Mesenchymal stem cell (in vitro differentiated cells and primary cell): ENCODE data around the gene DOCK11.

Experiments used
- DNase-seq: peaks from one replicate; pipeline ENCODE4 v3.0.0-alpha.2; 2013
- H2AFZ ChIP-seq: one replicate; pipeline ENCODE4 v1.6.1; 2013; ENCODE audit warnings: low read depth, mild to moderate bottlenecking, control low read depth, inconsistent platforms, low read length, moderate library complexity
- H2AK5ac ChIP-seq: 2 replicates; pipeline ENCODE4 v1.6.1; 2013; ENCODE audit warnings: low read length, moderate library complexity, mild to moderate bottlenecking, inconsistent platforms; ENCODE audit not compliant: severe bottlenecking
- H2BK120ac ChIP-seq: one replicate; pipeline ENCODE4 v1.6.1; 2013; ENCODE audit warnings: low read depth, mild to moderate bottlenecking, inconsistent platforms, low read length, moderate library complexity
- H2BK12ac ChIP-seq, 2 experiments: one replicate each; pipeline ENCODE4 v1.6.1; 2013; ENCODE audit warnings: inconsistent platforms in 2 of 2, low read length in 2 of 2, mild to moderate bottlenecking in 2 of 2, moderate library complexity in 2 of 2, control low read depth in 1 of 2
- H2BK15ac ChIP-seq: one replicate; pipeline ENCODE4 v1.6.1; 2013; ENCODE audit warnings: mild to moderate bottlenecking, low read depth, inconsistent platforms; ENCODE audit not compliant: poor library complexity, severe bottlenecking
- H2BK5ac ChIP-seq: 2 replicates; pipeline ENCODE4 v1.6.1; 2013; ENCODE audit warnings: low read depth, mild to moderate bottlenecking, low read length, control low read depth, inconsistent platforms; ENCODE audit not compliant: poor library complexity, severe bottlenecking
- H3K14ac ChIP-seq, 2 experiments: one replicate each; pipeline ENCODE4 v1.6.1; 2013; ENCODE audit warnings: inconsistent platforms in 2 of 2, low read length in 2 of 2, control low read depth in 1 of 2, mild to moderate bottlenecking in 1 of 2, moderate library complexity in 1 of 2
- H3K18ac ChIP-seq, 2 experiments: one replicate each; pipeline ENCODE4 v1.6.1; 2013; ENCODE audit warnings: inconsistent platforms in 2 of 2, low read length in 2 of 2, control low read depth in 1 of 2, low read depth in 1 of 2, mild to moderate bottlenecking in 1 of 2
- H3K23ac ChIP-seq, 2 experiments: one replicate each; pipeline ENCODE4 v1.6.1; 2013; ENCODE audit warnings: inconsistent platforms in 2 of 2, low read length in 2 of 2, mild to moderate bottlenecking in 2 of 2, moderate library complexity in 2 of 2, control low read depth in 1 of 2
- H3K27ac ChIP-seq: 2 replicates; pipeline ENCODE4 v1.5.1; 2013; ENCODE audit warnings: mild to moderate bottlenecking, moderate library complexity, low read length, control low read depth, inconsistent platforms; ENCODE audit not compliant: poor library complexity, severe bottlenecking
- H3K27me3 ChIP-seq, 2 experiments: 2 replicates each; pipeline versions ENCODE4 v1.6.1 to v1.7.0; 2013; ENCODE audit warnings: low read length in 2 of 2, mild to moderate bottlenecking in 2 of 2, moderate library complexity in 2 of 2, control low read depth in 1 of 2, inconsistent platforms in 1 of 2; ENCODE audit not compliant: control insufficient read depth in 1 of 2, insufficient read depth in 1 of 2
- H3K36me3 ChIP-seq, 2 experiments: 2 replicates each; pipeline versions ENCODE4 v1.6.1 to v1.7.0; 2013; ENCODE audit warnings: low read length in 2 of 2, control low read depth in 1 of 2, inconsistent platforms in 1 of 2, low read depth in 1 of 2, mild to moderate bottlenecking in 1 of 2; ENCODE audit not compliant: insufficient read depth in 2 of 2, control insufficient read depth in 1 of 2
- H3K4ac ChIP-seq, 2 experiments: one replicate each; pipeline ENCODE4 v1.6.1; 2013; ENCODE audit warnings: inconsistent platforms in 2 of 2, low read length in 2 of 2, mild to moderate bottlenecking in 2 of 2, moderate library complexity in 2 of 2, control low read depth in 1 of 2, low read depth in 1 of 2
- H3K4me1 ChIP-seq: 2 replicates; pipeline ENCODE4 v1.6.1; 2013; ENCODE audit warnings: low read depth, low read length, control low read depth; ENCODE audit not compliant: control insufficient read depth, insufficient read depth
- H3K4me2 ChIP-seq: 2 replicates; pipeline ENCODE4 v1.6.1; 2013; ENCODE audit warnings: low read length, mild to moderate bottlenecking, inconsistent platforms; ENCODE audit not compliant: poor library complexity, severe bottlenecking
- H3K4me3 ChIP-seq, 2 experiments: 2 replicates each; pipeline versions ENCODE4 v1.5.1 to v1.7.0; 2013; ENCODE audit warnings: low read length in 2 of 2, mild to moderate bottlenecking in 2 of 2, control low read depth in 1 of 2, low read depth in 1 of 2; ENCODE audit not compliant: insufficient read depth in 1 of 2
- H3K79me1 ChIP-seq: replicated peaks from 2 replicates; pipeline ENCODE4 v1.6.1; 2013; ENCODE audit warnings: mild to moderate bottlenecking, control low read depth, low read length, inconsistent platforms; ENCODE audit not compliant: poor library complexity, severe bottlenecking
- H3K9ac ChIP-seq: 2 replicates; pipeline ENCODE4 v1.7.0; 2013; ENCODE audit warnings: mild to moderate bottlenecking, low read length, moderate library complexity
- H3K9me3 ChIP-seq: 2 replicates; pipeline ENCODE4 v1.7.0; 2013; ENCODE audit warnings: mild to moderate bottlenecking, low read length; ENCODE audit not compliant: control insufficient read depth
- H4K8ac ChIP-seq: one replicate; pipeline ENCODE4 v1.6.1; 2013; ENCODE audit warnings: inconsistent platforms, mild to moderate bottlenecking, low read length, moderate library complexity
- H4K91ac ChIP-seq: one replicate; pipeline ENCODE4 v1.6.1; 2013; ENCODE audit warnings: mild to moderate bottlenecking, low read length, inconsistent platforms
- WGBS: methylation state at CpG from one replicate; pipeline ENCODE4 v1.1.7; 2013; ENCODE audit warnings: mixed read lengths; 5-methylcytosine and 5-hydroxymethylcytosine counted together

DOCK11 gene

GRCh38 chrX:118630848-118631247 lies 135.2 kb downstream of the DOCK11 start:
- Histone ChIP-seq H3K79me1 (no peaks in the 10 kb centered on the region), H3K9me3 (no peaks in the 10 kb centered on the region), H3K36me3 (peaks cover 5 to 71% of the 10 kb centered on the region in 2 experiments), H2AFZ (no peak overlapping the region), H2BK5ac (no peak overlapping the region), H3K4me2 (no peak overlapping the region), H3K27me3 (peaks cover 0 to 6% of the 10 kb centered on the region in 2 experiments), H3K14ac (no peak overlapping the region), H3K23ac (no peak overlapping the region), H3K27ac (no peak overlapping the region), H4K8ac (no peak overlapping the region), H2BK15ac (no peak overlapping the region), H3K9ac (no peak overlapping the region), H3K4ac (no peak overlapping the region), H2BK120ac (no peak overlapping the region), H2BK12ac (no peak overlapping the region), H4K91ac (no peak overlapping the region), H2AK5ac (no peak overlapping the region), H3K18ac (no peak overlapping the region), H3K4me3 (no peak overlapping the region), H3K4me1 (no peaks in the 10 kb centered on the region)
- WGBS, result 95% methylated on average over 6 of the region's 7 CpGs
- no peak for DNase-seq

DNA sequence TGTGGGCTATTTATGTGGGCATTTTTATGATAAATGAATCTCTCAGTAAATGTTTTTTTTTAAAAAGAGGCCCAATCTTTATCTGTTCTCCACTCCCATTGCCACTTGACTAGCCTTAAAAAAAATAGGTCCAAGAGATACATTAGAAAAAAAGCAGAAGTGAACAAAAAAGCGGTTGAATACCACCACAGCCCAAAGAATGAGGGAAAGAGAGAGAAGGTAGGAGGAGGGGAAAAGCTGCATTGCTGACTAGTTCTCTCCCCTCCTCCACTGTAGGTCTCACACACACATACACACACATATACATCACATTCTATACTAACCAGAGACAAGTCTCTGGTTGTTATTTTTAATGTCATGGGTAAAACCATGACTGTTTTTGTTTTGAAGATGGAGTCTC lies 136.0 kb downstream of the DOCK11 start:
- H3K23ac ChIP-seq, result no peak overlapping the region
- H3K4me1 ChIP-seq, result no peaks in the 10 kb centered on the region
- no peak overlapping the region for H2BK15ac ChIP-seq
- no peak overlapping the region for H3K9ac ChIP-seq
- no CpG with 5 or more reads among the region's 1 CpG for WGBS
- H3K18ac ChIP-seq, result no peak overlapping the region
- H2AFZ ChIP-seq, result no peak overlapping the region
- no peak overlapping the region for H3K4me3 ChIP-seq
- H4K91ac ChIP-seq, result no peak overlapping the region
- no peaks in the 10 kb centered on the region for H3K79me1 ChIP-seq
- no peak overlapping the region for H3K4ac ChIP-seq
- H3K27me3 ChIP-seq, result peaks cover 0 to 5% of the 10 kb centered on the region in 2 experiments
- H3K4me2 ChIP-seq, result no peak overlapping the region
- no peak overlapping the region for H2AK5ac ChIP-seq
- H2BK5ac ChIP-seq, result no peak overlapping the region
- DNase-seq, result no peak
- H3K36me3 ChIP-seq, result peaks cover 5 to 72% of the 10 kb centered on the region in 2 experiments
- no peaks in the 10 kb centered on the region for H3K9me3 ChIP-seq
- H2BK12ac ChIP-seq, result no peak overlapping the region
- no peak overlapping the region for H2BK120ac ChIP-seq
- H3K14ac ChIP-seq, result no peak overlapping the region
- H4K8ac ChIP-seq, result no peak overlapping the region
- H3K27ac ChIP-seq, result no peak overlapping the region

- H3K4ac ChIP-seq, result no peak overlapping the region
- H3K4me1 ChIP-seq, result no peaks in the 10 kb centered on the region
- H2BK120ac ChIP-seq, result no peak overlapping the region
- no peak for DNase-seq
- no CpG with 5 or more reads among the region's 4 CpGs for WGBS
- H4K8ac ChIP-seq, result no peak overlapping the region
- peaks cover 5 to 65% of the 10 kb centered on the region in 2 experiments for H3K36me3 ChIP-seq
- no peak overlapping the region for H3K23ac ChIP-seq
- H4K91ac ChIP-seq, result no peak overlapping the region
- H3K79me1 ChIP-seq, result no peaks in the 10 kb centered on the region
- H3K27me3 ChIP-seq, result no peaks in the 10 kb centered on the region
- no peak overlapping the region for H2BK15ac ChIP-seq
- H3K4me2 ChIP-seq, result no peak overlapping the region
- H3K9ac ChIP-seq, result no peak overlapping the region
- no peak overlapping the region for H2AFZ ChIP-seq
- H3K14ac ChIP-seq, result no peak overlapping the region
- H2BK12ac ChIP-seq, result no peak overlapping the region
- no peak overlapping the region for H3K18ac ChIP-seq
- H2BK5ac ChIP-seq, result no peak overlapping the region
- no peak overlapping the region for H3K27ac ChIP-seq
- no peak overlapping the region for H2AK5ac ChIP-seq
- no peak overlapping the region for H3K4me3 ChIP-seq
- H3K9me3 ChIP-seq, result no peaks in the 10 kb centered on the region
Measured at GRCh38 chrX:118632862-118633261, 137.2 kb downstream of the DOCK11 start.

DNA sequence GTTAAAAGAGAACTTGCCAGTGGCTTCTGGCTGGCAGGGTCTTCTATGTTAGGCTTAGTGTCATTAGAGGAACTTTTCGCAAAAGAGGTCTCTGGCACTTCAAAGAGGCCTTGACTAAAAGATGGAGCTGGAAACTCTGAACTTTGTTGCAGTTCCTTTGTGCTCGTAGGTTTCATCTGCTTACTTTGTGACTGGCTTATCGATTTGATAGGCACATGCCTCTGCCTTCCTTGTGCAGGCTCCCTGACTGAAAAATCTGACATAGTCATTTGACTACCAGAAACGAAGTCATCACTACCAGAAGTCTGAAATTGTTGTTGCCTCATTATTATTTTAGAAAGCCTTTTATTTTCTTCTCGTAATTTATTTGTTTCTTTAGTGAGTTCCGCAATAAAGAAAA lies 137.9 kb downstream of the DOCK11 start:
- Histone ChIP-seq H3K27ac (no peak overlapping the region), H3K4me2 (no peak overlapping the region), H4K91ac (no peak overlapping the region), H3K18ac (no peak overlapping the region), H3K27me3 (no peaks in the 10 kb centered on the region), H2AK5ac (no peak overlapping the region), H3K4ac (no peak overlapping the region), H2BK5ac (no peak overlapping the region), H3K36me3 (peaks cover 5 to 64% of the 10 kb centered on the region in 2 experiments), H2BK120ac (no peak overlapping the region), H3K79me1 (no peaks in the 10 kb centered on the region), H4K8ac (no peak overlapping the region), H3K23ac (no peak overlapping the region), H3K14ac (no peak overlapping the region), H3K9me3 (no peaks in the 10 kb centered on the region), H3K9ac (no peak overlapping the region), H3K4me1 (no peaks in the 10 kb centered on the region), H3K4me3 (no peak overlapping the region), H2BK15ac (no peak overlapping the region), H2BK12ac (no peak overlapping the region), H2AFZ (no peak overlapping the region)
- WGBS, result 99% methylated on average over 5 of the region's 6 CpGs
- no peak for DNase-seq
